K562 (cell line): Measurements from ENCODE around the gene SPAG7. TPM values are rescaled to one million over a fixed set of nuclear protein-coding genes. Genes with fewer than 3 reads are reported as not detected.

Experiments used
- ARNT ChIP-seq, 2 experiments: fragments of 450-650 bp; IDR thresholded peaks; 2 replicates each; pipeline ENCODE4 v1.6.1; 2016; ENCODE audit warnings: mild to moderate bottlenecking in 1 of 2
- CSDE1 ChIP-seq, 2 experiments: fragments of 450-650 bp; IDR thresholded peaks; 2 replicates each; pipeline ENCODE4 v1.6.1; 2016; ENCODE audit warnings: mild to moderate bottlenecking in 1 of 2
- ERF ChIP-seq: fragments of 450-650 bp; formaldehyde crosslinking; IDR thresholded peaks from 2 replicates; pipeline ENCODE4 v1.4.0; 2020; ENCODE audit warnings: mild to moderate bottlenecking, mixed read lengths
- FOS ChIP-seq: IDR thresholded peaks from 3 replicates; pipeline ENCODE4 v1.6.1; 2011; ENCODE audit not compliant: insufficient read length; ENCODE audit errors: extremely low read depth
- FOXJ3 ChIP-seq: sonication (generic); formaldehyde crosslinking; IDR thresholded peaks from 2 replicates; pipeline ENCODE4 v1.4.0; 2020; ENCODE audit warnings: mild to moderate bottlenecking, missing genetic modification reagents
- GATAD2A ChIP-seq: fragments of 450-650 bp; IDR thresholded peaks from 2 replicates; pipeline ENCODE4 v1.6.1; 2017
- MAFF ChIP-seq: IDR thresholded peaks from 2 replicates; pipeline ENCODE4 v1.6.1; 2012; ENCODE audit warnings: low read length, improper control_type of control experiment
- NFXL1 ChIP-seq: fragments of 450-650 bp; formaldehyde crosslinking; IDR thresholded peaks from 2 replicates; pipeline ENCODE4 v1.4.0; 2021; ENCODE audit warnings: mild to moderate bottlenecking
- POLR2A ChIP-seq: fragments of 450-650 bp; conservative IDR thresholded peaks from 2 replicates; pipeline ENCODE4 v1.6.1; 2016
- PRMT5 ChIP-seq: sonication (generic); formaldehyde crosslinking; IDR thresholded peaks from 2 replicates; pipeline ENCODE4 v1.5.0; 2020; ENCODE audit warnings: missing genetic modification reagents
- PTRF ChIP-seq: fragments of 450-650 bp; IDR thresholded peaks from 2 replicates; pipeline ENCODE4 v1.6.1; 2016; ENCODE audit warnings: mild to moderate bottlenecking, missing genetic modification characterization, missing compliant biosample characterization
- RAD21 ChIP-seq, 2 experiments: fragments of 250-450 bp in 1 of 2; fragments of 450-650 bp in 1 of 2; sonication (Bioruptor Pico) in 1 of 2; formaldehyde crosslinking in 1 of 2; IDR thresholded peaks in 1 of 2; conservative IDR thresholded peaks in 1 of 2; 2 replicates each; pipeline versions ENCODE4 v1.4.0 to v1.8.0; 2020 to 2022; ENCODE audit warnings: mild to moderate bottlenecking in 2 of 2, moderate library complexity in 1 of 2
- RBM34 ChIP-seq: fragments of 200-400 bp; formaldehyde crosslinking; IDR thresholded peaks from 2 replicates; pipeline ENCODE4 v1.6.1; 2018; ENCODE audit warnings: low read length, borderline replicate concordance; ENCODE audit not compliant: insufficient read depth
- SP2 ChIP-seq: IDR thresholded peaks from 2 replicates; pipeline ENCODE4 v1.6.1; 2011; ENCODE audit warnings: mild to moderate bottlenecking, low read depth, low read length, moderate library complexity; ENCODE audit not compliant: poor library complexity, severe bottlenecking; ENCODE audit errors: extremely low read depth
- SRSF1 ChIP-seq: fragments of 200-400 bp; formaldehyde crosslinking; IDR thresholded peaks from 2 replicates; pipeline ENCODE4 v1.6.1; 2017; ENCODE audit warnings: mild to moderate bottlenecking, low read depth, low read length, moderate library complexity
- SRSF9 ChIP-seq: fragments of 200-400 bp; formaldehyde crosslinking; IDR thresholded peaks from 2 replicates; pipeline ENCODE4 v1.6.1; 2017; ENCODE audit warnings: low read depth, low read length, borderline replicate concordance
- SUPT5H ChIP-seq: fragments of 450-650 bp; IDR thresholded peaks from 2 replicates; pipeline ENCODE4 v1.6.1; 2016
- TEAD4 ChIP-seq, 2 experiments: sonication (generic) in 1 of 2; formaldehyde crosslinking in 1 of 2; IDR thresholded peaks; 2 replicates each; pipeline versions ENCODE4 v1.6.1 to v1.8.0; 2012 to 2022; ENCODE audit warnings: borderline replicate concordance in 1 of 2, inconsistent platforms in 1 of 2, low read length in 1 of 2, mild to moderate bottlenecking in 1 of 2, missing genetic modification reagents in 1 of 2
- U2AF1 ChIP-seq: fragments of 200-400 bp; formaldehyde crosslinking; optimal IDR thresholded peaks from 2 replicates; pipeline ENCODE3; 2017; ENCODE audit warnings: mild to moderate bottlenecking, low read depth, low read length, moderate library complexity
- ZNF224 ChIP-seq: sonication (generic); formaldehyde crosslinking; IDR thresholded peaks from 2 replicates; pipeline ENCODE4 v1.8.0; 2022; ENCODE audit warnings: mild to moderate bottlenecking, missing genetic modification reagents
- polyA plus RNA-seq, 8 experiments: library from polyadenylated mRNA; depleted of rRNA in 4 of 8; stranded (reverse) in 5 of 8; unstranded in 3 of 8; fragments of >200 nt; fragmentation: Nextera tagmentation in 2 of 8; fragmentation: Illumina TruSeq in 1 of 8; extraction: Ambion mirVana in 2 of 8; extraction: Trizol in 1 of 8; gene quantifications; 2 replicates each; pipeline versions ENCODE4 v1.2.1 to v1.2.3, GENCODE V29; 2011 to 2014; ENCODE audit warnings: inconsistent platforms in 1 of 8, missing spikeins in 1 of 8
- total RNA-seq, 7 experiments: library from RNA; depleted of rRNA in 6 of 7; stranded (reverse); fragments of >200 nt in 6 of 7; fragmentation: Illumina TruSeq in 2 of 7; extraction: Trizol in 2 of 7; gene quantifications; 2 replicates each; pipeline versions ENCODE4 v1.2.1 to v1.2.3, GENCODE V29; 2011 to 2021; ENCODE audit warnings: low replicate concordance in 1 of 7
- TF ChIP-seq, protein P1 (sequence below): fragments of 450-650 bp; IDR thresholded peaks from 2 replicates; pipeline ENCODE4 v1.6.1; 2016
- TF ChIP-seq, protein P2 (sequence below): fragments of 450-650 bp; IDR thresholded peaks from one replicate; pipeline ENCODE4 v1.6.1; 2018; ENCODE audit warnings: mild to moderate bottlenecking, moderate library complexity; ENCODE audit not compliant: partially characterized antibody
- TF ChIP-seq, protein P3 (sequence below): sonication (generic); formaldehyde crosslinking; IDR thresholded peaks from 2 replicates; pipeline ENCODE4 v1.8.1; 2023; ENCODE audit warnings: mild to moderate bottlenecking, missing genetic modification reagents, moderate library complexity
- TF ChIP-seq, protein P4 (sequence below): sonication (generic); formaldehyde crosslinking; IDR thresholded peaks from 2 replicates; pipeline ENCODE4 v1.9.0; 2022; ENCODE audit warnings: mild to moderate bottlenecking, missing genetic modification reagents

SPAG7 gene
- total and polyA plus RNA-seq, 9 of the 15 experiments (the other 6 are each of a cell fraction or from before 2014, with no cell fraction given): 5.6 to 53.5 (median 36.3) TPM

DNA sequence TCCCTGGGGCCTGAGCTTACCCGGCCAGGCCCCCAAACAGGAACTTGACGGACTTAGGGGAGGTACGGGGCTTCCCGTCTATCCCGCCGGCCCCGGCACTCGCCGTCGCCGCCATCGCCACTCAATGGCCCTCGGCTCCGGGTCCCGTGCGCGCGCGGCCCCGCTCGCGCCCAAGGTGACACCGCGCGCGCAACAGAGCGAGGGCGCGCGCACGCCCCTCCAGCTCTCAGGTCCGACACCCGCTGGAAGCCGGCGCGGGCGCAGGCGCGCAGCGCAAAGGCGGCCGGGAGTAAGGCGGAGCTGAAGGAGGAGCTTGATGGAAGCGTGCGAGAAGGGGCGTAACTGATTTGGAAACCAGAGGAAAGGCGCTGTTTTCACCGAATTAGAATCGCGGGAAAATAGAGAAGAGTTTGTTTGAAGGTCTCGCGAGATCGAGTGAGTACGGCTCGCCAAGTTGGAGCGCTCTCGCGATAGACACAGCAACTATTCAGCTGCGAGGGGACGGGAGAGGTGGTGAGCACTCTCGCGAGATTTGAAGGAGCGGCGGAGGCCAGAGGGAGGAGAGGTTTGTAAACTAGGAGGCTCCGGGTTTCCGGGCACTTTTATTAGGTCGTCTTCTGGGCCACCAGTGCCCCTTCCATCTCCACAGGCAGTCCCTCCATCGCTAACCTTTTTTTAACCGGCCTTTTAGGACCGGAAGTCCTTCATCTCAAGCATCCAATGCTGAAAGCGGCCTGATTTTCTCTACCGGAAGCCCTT lies 27.6 kb downstream of the SPAG7 start, which contains the start of the genes RNF167 and SLC25A11 (continued):
- TF ChIP-seq, protein P1, sequence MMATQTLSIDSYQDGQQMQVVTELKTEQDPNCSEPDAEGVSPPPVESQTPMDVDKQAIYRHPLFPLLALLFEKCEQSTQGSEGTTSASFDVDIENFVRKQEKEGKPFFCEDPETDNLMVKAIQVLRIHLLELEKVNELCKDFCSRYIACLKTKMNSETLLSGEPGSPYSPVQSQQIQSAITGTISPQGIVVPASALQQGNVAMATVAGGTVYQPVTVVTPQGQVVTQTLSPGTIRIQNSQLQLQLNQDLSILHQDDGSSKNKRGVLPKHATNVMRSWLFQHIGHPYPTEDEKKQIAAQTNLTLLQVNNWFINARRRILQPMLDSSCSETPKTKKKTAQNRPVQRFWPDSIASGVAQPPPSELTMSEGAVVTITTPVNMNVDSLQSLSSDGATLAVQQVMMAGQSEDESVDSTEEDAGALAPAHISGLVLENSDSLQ: peak; percentile 72
- TF ChIP-seq NFXL1 (CRISPR knock-in tag): no peak
- TF ChIP-seq FOXJ3: no peak
- TF ChIP-seq PTRF (tag): no peak
- no peak for TF ChIP-seq ZNF224 (CRISPR knock-in tag)
- TF ChIP-seq, protein P2, sequence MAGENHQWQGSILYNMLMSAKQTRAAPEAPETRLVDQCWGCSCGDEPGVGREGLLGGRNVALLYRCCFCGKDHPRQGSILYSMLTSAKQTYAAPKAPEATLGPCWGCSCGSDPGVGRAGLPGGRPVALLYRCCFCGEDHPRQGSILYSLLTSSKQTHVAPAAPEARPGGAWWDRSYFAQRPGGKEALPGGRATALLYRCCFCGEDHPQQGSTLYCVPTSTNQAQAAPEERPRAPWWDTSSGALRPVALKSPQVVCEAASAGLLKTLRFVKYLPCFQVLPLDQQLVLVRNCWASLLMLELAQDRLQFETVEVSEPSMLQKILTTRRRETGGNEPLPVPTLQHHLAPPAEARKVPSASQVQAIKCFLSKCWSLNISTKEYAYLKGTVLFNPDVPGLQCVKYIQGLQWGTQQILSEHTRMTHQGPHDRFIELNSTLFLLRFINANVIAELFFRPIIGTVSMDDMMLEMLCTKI: no peak
- TF ChIP-seq MAFF: peak; percentile 82; the same call in 1 of the 2 replicates
- TF ChIP-seq ARNT (IDR thresholded peaks at IDR 0.05): no peak
- TF ChIP-seq SP2: no peak
- TF ChIP-seq U2AF1: no peak
- TF ChIP-seq RBM34: no peak
- TF ChIP-seq ERF (CRISPR knock-in tag): no peak
- no peak for TF ChIP-seq FOS
- no peak for TF ChIP-seq CSDE1 (IDR thresholded peaks at IDR 0.05)
- peak; percentile 74 for TF ChIP-seq SUPT5H
- no peak for TF ChIP-seq GATAD2A
- TF ChIP-seq, protein P3, sequence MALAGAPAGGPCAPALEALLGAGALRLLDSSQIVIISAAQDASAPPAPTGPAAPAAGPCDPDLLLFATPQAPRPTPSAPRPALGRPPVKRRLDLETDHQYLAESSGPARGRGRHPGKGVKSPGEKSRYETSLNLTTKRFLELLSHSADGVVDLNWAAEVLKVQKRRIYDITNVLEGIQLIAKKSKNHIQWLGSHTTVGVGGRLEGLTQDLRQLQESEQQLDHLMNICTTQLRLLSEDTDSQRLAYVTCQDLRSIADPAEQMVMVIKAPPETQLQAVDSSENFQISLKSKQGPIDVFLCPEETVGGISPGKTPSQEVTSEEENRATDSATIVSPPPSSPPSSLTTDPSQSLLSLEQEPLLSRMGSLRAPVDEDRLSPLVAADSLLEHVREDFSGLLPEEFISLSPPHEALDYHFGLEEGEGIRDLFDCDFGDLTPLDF (CRISPR knock-in tag): peak; percentile 77; the same call in 1 of the 2 replicates
- TF ChIP-seq, protein P4, sequence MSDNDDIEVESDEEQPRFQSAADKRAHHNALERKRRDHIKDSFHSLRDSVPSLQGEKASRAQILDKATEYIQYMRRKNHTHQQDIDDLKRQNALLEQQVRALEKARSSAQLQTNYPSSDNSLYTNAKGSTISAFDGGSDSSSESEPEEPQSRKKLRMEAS (CRISPR knock-in tag): peak; percentile 52
- TF ChIP-seq POLR2A: peak; percentile 78
- TF ChIP-seq RAD21 (CRISPR knock-in tag; conservative IDR thresholded peaks at IDR 0.05 in 1 of 2, IDR thresholded peaks at IDR 0.05 in 1 of 2): no peak
- TF ChIP-seq SRSF9: no peak
- TF ChIP-seq SRSF1: no peak
- no peak for TF ChIP-seq PRMT5 (CRISPR knock-in tag)
- no peak for TF ChIP-seq TEAD4 (IDR thresholded peaks at IDR 0.05; ENCODE audit: low read length)
- no peak for TF ChIP-seq TEAD4 (CRISPR knock-in tag; IDR thresholded peaks at IDR 0.05; ENCODE audit: borderline replicate concordance)
